Esophagus squamous epithelium (tissue), 5 donors: ENCODE results near the gene MBP. TPM values are rescaled to one million over a fixed set of nuclear protein-coding genes. Genes with fewer than 3 reads are reported as not detected.

Experiments used
- DNase-seq: peaks from one replicate; lab custom pipeline; 2025; lab: John Stamatoyannopoulos, UW
- H3K27ac ChIP-seq, 4 donors: fragments of 200-600 bp; sonication (generic); one replicate each; pipeline ENCODE4 v1.5.1; 2016 to 2019; ENCODE audit warnings: mild to moderate bottlenecking in 1 of 4
- H3K27me3 ChIP-seq, 4 donors: fragments of 200-600 bp; sonication (generic); 1 replicate in 3 of 4; 2 replicates in 1 of 4; pipeline versions ENCODE4 v1.5.1 to v1.6.0; 2017 to 2021; ENCODE audit warnings: antibody characterized with exemption in 1 of 4
- H3K36me3 ChIP-seq, 3 donors: fragments of 200-600 bp; sonication (generic); one replicate each; pipeline ENCODE4 v1.5.1; 2016 to 2019
- H3K4me1 ChIP-seq, 3 donors: fragments of 200-600 bp; sonication (generic); one replicate each; pipeline ENCODE4 v1.5.1; 2017 to 2019
- H3K4me3 ChIP-seq, 4 donors: fragments of 200-600 bp; sonication (generic); 1 replicate in 3 of 4; 2 replicates in 1 of 4; pipeline ENCODE4 v1.5.1; 2016 to 2019; ENCODE audit warnings: mild to moderate bottlenecking in 2 of 4, moderate library complexity in 1 of 4
- H3K9me3 ChIP-seq, 3 donors: fragments of 200-600 bp; sonication (generic); one replicate each; pipeline ENCODE4 v1.5.1; 2016 to 2019
- CTCF ChIP-seq, 6 experiments: fragments of 450-650 bp in 4 of 6; fragments of 200-600 bp in 2 of 6; sonication (generic) in 2 of 6; IDR thresholded peaks; one replicate each; pipeline ENCODE4 v1.5.1; 2016 to 2019; ENCODE audit warnings: antibody characterized with exemption in 6 of 6, mild to moderate bottlenecking in 4 of 6, moderate library complexity in 4 of 6
- POLR2A ChIP-seq, 4 donors: fragments of 450-650 bp; IDR thresholded peaks; one replicate each; pipeline ENCODE4 v1.6.1; 2017; ENCODE audit warnings: antibody characterized with exemption in 4 of 4, mild to moderate bottlenecking in 4 of 4, moderate library complexity in 3 of 4
- WGBS, 2 donors: methylation state at CpG; one replicate each; pipeline ENCODE4 v1.1.5; 2018; 5-methylcytosine and 5-hydroxymethylcytosine counted together
- intact Hi-C: fragments of 100-400 bp; cut with DNase I; formaldehyde crosslinking; loops from one replicate; pipeline ENCODE4 v1.15.0; 2022
- total RNA-seq, 4 donors: library from RNA; depleted of rRNA; stranded (reverse); fragments of >200 nt; gene quantifications; one replicate each; pipeline ENCODE4 v1.1.0, GENCODE V29; 2016
- donor health status: DM: yes; HTN: yes; CAD: no.

Gene MBP
- total RNA-seq, 4 donors from 2014 or later: 21.9 to 38.9 (median 25.2) TPM

- intact Hi-C loops: no loop called here
- peak in 1 of 4 donors; percentile 6 for TF ChIP-seq POLR2A (IDR thresholded peaks at IDR 0.05)
- TF ChIP-seq CTCF (IDR thresholded peaks at IDR 0.05): no peak
- Histone ChIP-seq H3K4me3 (peak overlapping the region in 1 of 4 donors; percentile 21), H3K36me3 (peaks cover 0 to 17% (median 0%) of the 10 kb centered on the region in 3 donors), H3K9me3 (no peaks in the 10 kb centered on the region), H3K27ac (peak overlapping the region; percentile 84 to 93 (median 88)), H3K4me1 (peaks cover 31 to 79% (median 42%) of the 10 kb centered on the region in 3 donors), H3K27me3 (no peaks in the 10 kb centered on the region)
- WGBS, 2 donors: 7 to 36% methylated on average over 15 to 17 of the region's 25 CpGs
- peak; percentile 61 for DNase-seq
Observed at GRCh38 chr18:77114415-77115191, 18.0 kb downstream of the MBP start.

GRCh38 chr18:77114152-77114414 lies 18.5 kb downstream of the MBP start:
- WGBS, 2 donors: 38 to 50% methylated on average over 2 of the region's 2 CpGs
- Histone ChIP-seq H3K27ac (peak overlapping the region; percentile 84 to 93 (median 88)), H3K36me3 (peaks cover 0 to 12% (median 0%) of the 10 kb centered on the region in 3 donors), H3K4me3 (peak overlapping the region in 1 of 4 donors; percentile 2), H3K9me3 (no peaks in the 10 kb centered on the region), H3K4me1 (peaks cover 31 to 79% (median 42%) of the 10 kb centered on the region in 3 donors), H3K27me3 (no peaks in the 10 kb centered on the region)
- DNase-seq: no peak
- no peak for TF ChIP-seq POLR2A (IDR thresholded peaks at IDR 0.05)
- TF ChIP-seq CTCF (IDR thresholded peaks at IDR 0.05): no peak
- intact Hi-C loops: no loop called here

GRCh38 chr18:77113361-77114151 lies 19.0 kb downstream of the MBP start:
- intact Hi-C loops: no loop called here
- H3K4me1 ChIP-seq: peaks cover 31 to 80% (median 47%) of the 10 kb centered on the region in 3 donors
- DNase-seq: no peak

GRCh38 chr18:77112747-77113092 lies 19.9 kb downstream of the MBP start:
- Histone ChIP-seq H3K9me3 (no peaks in the 10 kb centered on the region), H3K27ac (peak overlapping the region in 3 of 4 donors; percentile 84 to 93 (median 91)), H3K4me1 (peaks cover 31 to 88% (median 51%) of the 10 kb centered on the region in 3 donors), H3K27me3 (no peaks in the 10 kb centered on the region), H3K4me3 (no peak overlapping the region), H3K36me3 (peaks cover 0 to 9% (median 0%) of the 10 kb centered on the region in 3 donors)
- no peak for DNase-seq
- no peak for TF ChIP-seq CTCF (IDR thresholded peaks at IDR 0.05)
- no peak for TF ChIP-seq POLR2A (IDR thresholded peaks at IDR 0.05)
- intact Hi-C loops: no loop called here
- 87 to 100% methylated on average over 6 to 7 of the region's 7 CpGs for WGBS, 2 donors

More at GRCh38 chr18:77113361-77114151, 19.0 kb downstream of the MBP start:
- Histone ChIP-seq H3K9me3 (no peaks in the 10 kb centered on the region), H3K36me3 (peaks cover 0 to 9% (median 0%) of the 10 kb centered on the region in 3 donors), H3K27me3 (no peaks in the 10 kb centered on the region), H3K4me3 (peak overlapping the region in 1 of 4 donors; percentile 2), H3K27ac (peak overlapping the region; percentile 84 to 93 (median 88))
- 72 to 75% methylated on average over 10 to 13 of the region's 15 CpGs for WGBS, 2 donors
- TF ChIP-seq CTCF (IDR thresholded peaks at IDR 0.05) (no peak), POLR2A (IDR thresholded peaks at IDR 0.05) (no peak)
